ENCODE data around the gene CADPS2. TPM values are rescaled to one million over a fixed set of nuclear protein-coding genes. Genes with fewer than 3 reads are reported as not detected.

The CADPS2 gene
- total RNA-seq, 2 donors from 2014 or later, result 4.3 to 11.7 TPM

DNA sequence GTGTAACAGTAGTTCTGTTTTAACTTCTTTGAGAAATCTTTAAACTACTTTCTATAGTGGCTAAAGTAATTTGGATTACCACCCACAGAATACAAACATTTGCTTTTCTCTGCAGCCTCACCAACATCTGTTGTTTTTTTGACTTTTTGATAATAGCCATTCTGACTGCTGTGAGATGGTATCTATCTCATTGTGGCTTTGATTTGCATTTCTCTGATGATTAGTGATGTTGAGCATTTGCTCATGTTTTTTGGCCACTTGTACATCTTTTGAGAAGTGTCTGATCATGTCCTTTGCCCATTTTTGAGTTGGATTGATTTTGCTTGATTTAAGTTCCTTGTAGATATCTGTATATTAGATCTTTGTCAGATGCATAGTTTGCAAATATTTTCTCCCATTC, 254.0 kb downstream of the CADPS2 start:
- TF ChIP-seq, protein P1, sequence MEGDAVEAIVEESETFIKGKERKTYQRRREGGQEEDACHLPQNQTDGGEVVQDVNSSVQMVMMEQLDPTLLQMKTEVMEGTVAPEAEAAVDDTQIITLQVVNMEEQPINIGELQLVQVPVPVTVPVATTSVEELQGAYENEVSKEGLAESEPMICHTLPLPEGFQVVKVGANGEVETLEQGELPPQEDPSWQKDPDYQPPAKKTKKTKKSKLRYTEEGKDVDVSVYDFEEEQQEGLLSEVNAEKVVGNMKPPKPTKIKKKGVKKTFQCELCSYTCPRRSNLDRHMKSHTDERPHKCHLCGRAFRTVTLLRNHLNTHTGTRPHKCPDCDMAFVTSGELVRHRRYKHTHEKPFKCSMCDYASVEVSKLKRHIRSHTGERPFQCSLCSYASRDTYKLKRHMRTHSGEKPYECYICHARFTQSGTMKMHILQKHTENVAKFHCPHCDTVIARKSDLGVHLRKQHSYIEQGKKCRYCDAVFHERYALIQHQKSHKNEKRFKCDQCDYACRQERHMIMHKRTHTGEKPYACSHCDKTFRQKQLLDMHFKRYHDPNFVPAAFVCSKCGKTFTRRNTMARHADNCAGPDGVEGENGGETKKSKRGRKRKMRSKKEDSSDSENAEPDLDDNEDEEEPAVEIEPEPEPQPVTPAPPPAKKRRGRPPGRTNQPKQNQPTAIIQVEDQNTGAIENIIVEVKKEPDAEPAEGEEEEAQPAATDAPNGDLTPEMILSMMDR (conservative IDR thresholded peaks at IDR 0.05), result no peak

DNA sequence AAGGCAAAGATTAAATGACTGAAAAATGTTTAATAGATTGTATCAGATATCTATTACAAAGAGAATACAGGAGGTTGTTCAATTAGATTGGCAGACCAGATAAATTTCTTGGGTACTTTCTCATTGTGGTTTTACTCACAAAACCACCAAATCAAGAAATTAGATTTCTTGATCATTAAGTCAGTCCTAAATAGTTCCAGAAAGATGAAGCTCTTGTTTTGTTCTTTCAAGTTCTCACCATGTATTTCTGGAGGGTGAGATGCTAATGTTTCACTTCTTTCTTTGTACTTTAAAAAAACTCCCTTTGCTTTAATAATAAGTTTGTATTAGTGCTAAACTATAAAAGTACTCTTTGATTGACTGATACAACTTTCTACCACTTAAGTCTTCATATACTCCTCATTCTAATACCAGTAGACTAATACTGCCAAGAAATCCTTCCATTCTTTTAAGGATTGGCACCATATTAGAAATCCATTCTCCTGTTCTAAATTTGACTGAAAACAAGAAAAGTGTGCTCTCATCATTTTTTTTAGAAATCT, 256.8 kb downstream of the CADPS2 start:
- Histone ChIP-seq H3K4me1 (ENCODE audit: control insufficient read depth, insufficient read depth, low read length) (peaks cover 5% of the 10 kb centered on the region), H3K27ac (ENCODE audit: low read depth, low read length) (no peak overlapping the region), H3K9ac (ENCODE audit: extremely low read depth, low read length, poor library complexity, severe bottlenecking) (no peak overlapping the region), H3K36me3 (ENCODE audit: control insufficient read depth, insufficient read depth, low read length) (no peaks in the 10 kb centered on the region), H3K9me3 (ENCODE audit: control insufficient read depth, low read length) (no peaks in the 10 kb centered on the region), H3K4me3 (ENCODE audit: low read length) (no peak overlapping the region), H3K27me3 (ENCODE audit: control insufficient read depth, insufficient read depth, low read length, poor library complexity, severe bottlenecking) (no peaks in the 10 kb centered on the region)
- Mint-ChIP-seq H3K4me1 (peaks cover 39% of the 10 kb centered on the region), H3K4me3 (no peak overlapping the region), H3K9me3 (no peaks in the 10 kb centered on the region), H3K27ac (no peak overlapping the region), H3K27me3 (ENCODE audit: insufficient read depth) (no peaks in the 10 kb centered on the region), H3K36me3 (ENCODE audit: low read depth) (no peaks in the 10 kb centered on the region)
- TF ChIP-seq, protein P1 (conservative IDR thresholded peaks at IDR 0.05), result no peak
- no peak for DNase-seq

More for the DNA sequence above, 254.0 kb downstream of the CADPS2 start:
- peak overlapping the region; percentile 19 for H3K27ac Mint-ChIP-seq
- H3K4me1 Mint-ChIP-seq, result peaks cover 35% of the 10 kb centered on the region
- no peak overlapping the region for H3K4me3 Mint-ChIP-seq
- peaks cover 9% of the 10 kb centered on the region for H3K9me3 Mint-ChIP-seq
- H3K36me3 Mint-ChIP-seq (ENCODE audit: low read depth), result peaks cover 4% of the 10 kb centered on the region
- Histone ChIP-seq H3K9ac (ENCODE audit: extremely low read depth, low read length, poor library complexity, severe bottlenecking) (no peak overlapping the region), H3K27ac (ENCODE audit: low read depth, low read length) (no peak overlapping the region), H3K4me3 (ENCODE audit: low read length) (no peak overlapping the region), H3K27me3 (ENCODE audit: control insufficient read depth, insufficient read depth, low read length, poor library complexity, severe bottlenecking) (no peaks in the 10 kb centered on the region), H3K9me3 (ENCODE audit: control insufficient read depth, low read length) (no peaks in the 10 kb centered on the region), H3K4me1 (ENCODE audit: control insufficient read depth, insufficient read depth, low read length) (peaks cover 5% of the 10 kb centered on the region), H3K36me3 (ENCODE audit: control insufficient read depth, insufficient read depth, low read length) (no peaks in the 10 kb centered on the region)
- no peak for DNase-seq
- H3K27me3 Mint-ChIP-seq (ENCODE audit: insufficient read depth), result no peaks in the 10 kb centered on the region

DNA sequence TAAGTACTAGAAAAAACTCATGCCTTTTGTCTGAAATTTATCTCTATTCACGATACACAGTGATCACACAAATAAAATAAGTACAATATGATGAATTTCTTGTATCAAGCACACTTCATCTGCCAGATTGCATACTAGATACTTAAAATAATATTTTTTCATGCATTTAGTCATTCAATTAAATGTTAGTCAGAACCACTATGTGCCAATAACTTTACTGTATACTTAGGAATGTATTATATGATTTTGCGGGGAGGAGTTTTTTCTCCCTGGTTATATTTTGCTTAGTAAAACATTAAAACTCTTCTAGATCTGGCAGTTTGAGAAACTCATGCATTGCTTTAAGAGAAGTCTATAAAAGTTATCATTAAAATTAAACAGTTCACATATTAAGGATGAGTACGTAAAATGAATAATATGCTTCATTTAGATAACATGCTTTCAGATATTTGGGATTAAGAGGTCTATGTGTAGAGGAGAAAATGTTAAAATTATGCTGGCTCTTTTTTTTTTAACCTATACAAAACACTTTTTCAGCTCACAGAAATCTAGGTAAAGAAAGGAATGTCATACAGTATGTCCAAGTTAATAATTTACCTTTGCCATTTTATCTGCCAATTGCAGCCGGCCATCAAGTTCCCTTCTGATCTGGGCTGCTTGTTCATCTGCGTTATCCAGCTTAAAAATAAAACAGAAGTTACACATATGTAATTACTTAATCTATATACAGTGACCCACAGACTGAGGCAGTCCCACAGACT, 257.4 kb downstream of the CADPS2 start:
- Histone ChIP-seq H3K4me3 (ENCODE audit: low read length) (no peak overlapping the region), H3K27me3 (ENCODE audit: control insufficient read depth, insufficient read depth, low read length, poor library complexity, severe bottlenecking) (no peaks in the 10 kb centered on the region), H3K9me3 (ENCODE audit: control insufficient read depth, low read length) (no peaks in the 10 kb centered on the region), H3K9ac (ENCODE audit: extremely low read depth, low read length, poor library complexity, severe bottlenecking) (no peak overlapping the region), H3K27ac (ENCODE audit: low read depth, low read length) (no peak overlapping the region), H3K4me1 (ENCODE audit: control insufficient read depth, insufficient read depth, low read length) (peaks cover 5% of the 10 kb centered on the region), H3K36me3 (ENCODE audit: control insufficient read depth, insufficient read depth, low read length) (no peaks in the 10 kb centered on the region)
- no peaks in the 10 kb centered on the region for H3K36me3 Mint-ChIP-seq (ENCODE audit: low read depth)
- H3K27me3 Mint-ChIP-seq (ENCODE audit: insufficient read depth), result no peaks in the 10 kb centered on the region
- no peak overlapping the region for H3K4me3 Mint-ChIP-seq
- TF ChIP-seq, protein P1 (conservative IDR thresholded peaks at IDR 0.05), result no peak
- WGBS, 2 experiments (ENCODE audit: insufficient coverage in 1 of 2, insufficient read length in 1 of 2), result 94 to 100% methylated on average over 1 to 5 of the region's 5 CpGs
- H3K9me3 Mint-ChIP-seq, result no peaks in the 10 kb centered on the region
- H3K27ac Mint-ChIP-seq, result no peak overlapping the region
- H3K4me1 Mint-ChIP-seq, result peaks cover 39% of the 10 kb centered on the region
- no peak for DNase-seq
